GM12801 (cell line): ENCODE data around the gene CHST6.

Experiments used
- CTCF ChIP-seq: IDR thresholded peaks from one replicate; pipeline ENCODE4 v1.5.1; 2011; ENCODE audit warnings: control low read depth; ENCODE audit not compliant: insufficient read length; ENCODE audit errors: extremely low read depth

Gene CHST6

GRCh38 chr16:75475420-75475847 lies 19.8 kb downstream of the CHST6 start:
- TF ChIP-seq CTCF, result no peak

- TF ChIP-seq CTCF, result no peak
Measured at GRCh38 chr16:75472908-75473877, 22.0 kb downstream of the CHST6 start.

- TF ChIP-seq CTCF, result no peak
Measured at GRCh38 chr16:75471723-75472633, 23.3 kb downstream of the CHST6 start.

- no peak for TF ChIP-seq CTCF
Measured at GRCh38 chr16:75466760-75467159, 28.5 kb downstream of the CHST6 start.

GRCh38 chr16:75464122-75464918 lies 30.9 kb downstream of the CHST6 start, which contains the start of gene TMEM170A:
TSS of gene TMEM170A (minus strand) at chr16:75464689. CDS start at chr16:75464600, 89 bp downstream.
- TF ChIP-seq CTCF, result peak; percentile 15

GRCh38 chr16:75462806-75463205 lies 32.4 kb downstream of the CHST6 start:
- no peak for TF ChIP-seq CTCF
